OCI-LY7 (cell line): ENCODE results near the gene PORCN. TPM values are rescaled to one million over a fixed set of nuclear protein-coding genes. Genes with fewer than 3 reads are reported as not detected.

Experiments used
- BruUV-seq: library from RNA; stranded (reverse); fragments of 400-500 nt; replicated peaks from 2 replicates; lab custom pipeline; 2021; lab: Mats Ljungman, UMichigan
- CTCF ChIA-PET: fragments of 300-600 bp; sonication (Branson Sonifier 250); formaldehyde crosslinking; loops from one replicate; lab custom pipeline; 2022; ENCODE audit warnings: antibody characterized with exemption; ENCODE audit not compliant: unreplicated experiment; lab: Charles Lee
- POLR2A ChIA-PET: fragments of 300-600 bp; sonication (Branson Sonifier 250); formaldehyde crosslinking; loops from one replicate; lab custom pipeline; 2022; ENCODE audit warnings: antibody characterized with exemption; lab: Charles Lee
- DNase-seq: peaks from one replicate; pipeline ENCODE4 v3.0.0-alpha.2; 2015; ENCODE audit warnings: low spot score
- H2AFZ ChIP-seq: fragments of 200-600 bp; sonication (generic), shearing (Covaris generic); 2 replicates; pipeline ENCODE4 v1.6.1; 2014; ENCODE audit warnings: mild to moderate bottlenecking, antibody characterized with exemption, low read length, moderate library complexity
- H3K27ac ChIP-seq: fragments of 200-600 bp; sonication (generic); 2 replicates; pipeline ENCODE4 v1.5.1; 2014; ENCODE audit warnings: mixed run types, low read depth, mild to moderate bottlenecking, moderate library complexity, low read length, inconsistent platforms; ENCODE audit not compliant: poor library complexity, severe bottlenecking
- H3K36me3 ChIP-seq: fragments of 200-600 bp; sonication (generic); 2 replicates; pipeline ENCODE4 v1.6.1; 2014; ENCODE audit warnings: mild to moderate bottlenecking, antibody characterized with exemption, low read length, moderate library complexity, mixed read lengths; ENCODE audit not compliant: insufficient read depth
- H3K4me1 ChIP-seq: fragments of 200-600 bp; sonication (generic); 2 replicates; pipeline ENCODE4 v1.5.1; 2014; ENCODE audit warnings: mild to moderate bottlenecking, low read length; ENCODE audit not compliant: insufficient read depth, poor library complexity, severe bottlenecking
- H3K4me2 ChIP-seq: fragments of 200-600 bp; sonication (generic); 2 replicates; pipeline ENCODE4 v1.6.1; 2014; ENCODE audit warnings: mild to moderate bottlenecking, low read length
- H3K4me3 ChIP-seq: fragments of 200-600 bp; sonication (generic); 2 replicates; pipeline ENCODE4 v1.5.1; 2014; ENCODE audit warnings: mild to moderate bottlenecking, low read depth, low read length; ENCODE audit not compliant: poor library complexity, severe bottlenecking
- H3K79me2 ChIP-seq: fragments of 200-600 bp; sonication (generic); 2 replicates; pipeline ENCODE4 v1.6.1; 2016; ENCODE audit warnings: low read depth, mild to moderate bottlenecking, low read length, moderate library complexity, mixed read lengths; ENCODE audit not compliant: insufficient read depth
- H3K9me2 ChIP-seq: fragments of 200-600 bp; sonication (generic); 2 replicates; pipeline ENCODE4 v1.6.1; 2016; ENCODE audit warnings: mild to moderate bottlenecking, low read length, mixed read lengths; ENCODE audit not compliant: insufficient read depth
- H3K9me3 ChIP-seq: fragments of 200-600 bp; sonication (generic); 2 replicates; pipeline ENCODE4 v1.6.1; 2014; ENCODE audit warnings: mild to moderate bottlenecking, mixed run types, low read length, mixed read lengths
- H4K20me1 ChIP-seq: fragments of 200-600 bp; sonication (generic); 2 replicates; pipeline ENCODE4 v1.6.1; 2014; ENCODE audit warnings: mild to moderate bottlenecking, antibody characterized with exemption, low read length, moderate library complexity, mixed read lengths; ENCODE audit not compliant: insufficient read depth
- EZH2phosphoT487 ChIP-seq: fragments of 200-600 bp; sonication (generic); IDR thresholded peaks from 2 replicates; pipeline ENCODE4 v1.6.1; 2018; ENCODE audit warnings: low read depth, borderline replicate concordance, mild to moderate bottlenecking, mixed run types, antibody characterized with exemption, low read length, moderate library complexity, mixed read lengths
- intact Hi-C: fragments of 100-400 bp; cut with micrococcal nuclease; formaldehyde crosslinking; loops from one replicate; pipeline ENCODE4 v1.10.0; 2022; ENCODE audit not compliant: unreplicated experiment
- total RNA-seq, 2 experiments: library from RNA; depleted of rRNA in 1 of 2; stranded (reverse); fragments of >200 nt in 1 of 2; shearing (Covaris generic) in 1 of 2; gene quantifications; 2 replicates each; pipeline ENCODE4 v1.2.3, GENCODE V29; 2014 to 2022
- TF ChIP-seq, protein P1 (sequence below): fragments of 200-600 bp; sonication (generic); conservative IDR thresholded peaks from 2 replicates; pipeline ENCODE4 v1.5.1; 2014; ENCODE audit warnings: mild to moderate bottlenecking, antibody characterized with exemption, low read length, moderate library complexity, mixed read lengths

Gene PORCN
- total RNA-seq, 2 experiments from 2014 or later = 8.4 to 11.3 TPM

DNA sequence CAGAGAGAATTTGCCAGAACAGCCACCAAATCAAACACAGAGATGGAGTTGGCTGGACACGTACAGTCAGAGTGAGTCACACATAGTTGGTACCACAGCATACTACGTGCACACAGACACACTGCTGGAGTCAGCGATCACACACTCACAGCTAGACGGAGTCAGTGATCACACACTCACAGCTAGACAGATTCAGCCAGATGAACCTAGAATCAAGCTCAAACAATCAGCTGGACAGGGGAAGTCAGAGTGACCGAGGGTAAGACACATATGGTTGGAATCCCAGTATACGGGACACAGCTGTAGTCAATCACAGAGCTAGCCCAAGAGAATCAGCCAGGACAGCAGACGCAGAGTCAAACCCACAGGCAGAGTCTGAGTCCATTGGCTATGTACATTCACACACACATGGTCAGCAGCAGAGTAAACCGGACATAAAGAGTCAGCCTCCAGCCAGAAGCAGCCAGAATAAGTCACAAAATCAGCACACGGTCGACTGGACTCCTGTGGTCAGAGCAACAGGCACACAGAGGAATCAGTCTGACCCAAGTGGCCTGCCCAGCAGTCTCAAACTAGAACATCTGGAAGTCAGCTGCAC is 43.4 kb upstream of the PORCN start:
- POLR2A ChIA-PET = no interaction called here
- Histone ChIP-seq H3K27ac (no peak overlapping the region), H3K9me2 (no peaks in the 10 kb centered on the region), H2AFZ (no peak overlapping the region), H3K4me2 (no peak overlapping the region), H3K9me3 (no peaks in the 10 kb centered on the region), H3K36me3 (peaks cover 55% of the 10 kb centered on the region), H4K20me1 (no peaks in the 10 kb centered on the region), H3K4me3 (no peak overlapping the region), H3K79me2 (peaks cover 15% of the 10 kb centered on the region), H3K4me1 (peaks cover 16% of the 10 kb centered on the region)
- TF ChIP-seq, protein P1, sequence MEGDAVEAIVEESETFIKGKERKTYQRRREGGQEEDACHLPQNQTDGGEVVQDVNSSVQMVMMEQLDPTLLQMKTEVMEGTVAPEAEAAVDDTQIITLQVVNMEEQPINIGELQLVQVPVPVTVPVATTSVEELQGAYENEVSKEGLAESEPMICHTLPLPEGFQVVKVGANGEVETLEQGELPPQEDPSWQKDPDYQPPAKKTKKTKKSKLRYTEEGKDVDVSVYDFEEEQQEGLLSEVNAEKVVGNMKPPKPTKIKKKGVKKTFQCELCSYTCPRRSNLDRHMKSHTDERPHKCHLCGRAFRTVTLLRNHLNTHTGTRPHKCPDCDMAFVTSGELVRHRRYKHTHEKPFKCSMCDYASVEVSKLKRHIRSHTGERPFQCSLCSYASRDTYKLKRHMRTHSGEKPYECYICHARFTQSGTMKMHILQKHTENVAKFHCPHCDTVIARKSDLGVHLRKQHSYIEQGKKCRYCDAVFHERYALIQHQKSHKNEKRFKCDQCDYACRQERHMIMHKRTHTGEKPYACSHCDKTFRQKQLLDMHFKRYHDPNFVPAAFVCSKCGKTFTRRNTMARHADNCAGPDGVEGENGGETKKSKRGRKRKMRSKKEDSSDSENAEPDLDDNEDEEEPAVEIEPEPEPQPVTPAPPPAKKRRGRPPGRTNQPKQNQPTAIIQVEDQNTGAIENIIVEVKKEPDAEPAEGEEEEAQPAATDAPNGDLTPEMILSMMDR = no peak
- BruUV-seq = no TSS peak
- intact Hi-C loops = loop anchor here (5.0 kb wide), 1 partner anchor 72 kb away; the partner anchor contains the start of gene TBC1D25
- CTCF ChIA-PET = no interaction called here
- no peak for DNase-seq

DNA sequence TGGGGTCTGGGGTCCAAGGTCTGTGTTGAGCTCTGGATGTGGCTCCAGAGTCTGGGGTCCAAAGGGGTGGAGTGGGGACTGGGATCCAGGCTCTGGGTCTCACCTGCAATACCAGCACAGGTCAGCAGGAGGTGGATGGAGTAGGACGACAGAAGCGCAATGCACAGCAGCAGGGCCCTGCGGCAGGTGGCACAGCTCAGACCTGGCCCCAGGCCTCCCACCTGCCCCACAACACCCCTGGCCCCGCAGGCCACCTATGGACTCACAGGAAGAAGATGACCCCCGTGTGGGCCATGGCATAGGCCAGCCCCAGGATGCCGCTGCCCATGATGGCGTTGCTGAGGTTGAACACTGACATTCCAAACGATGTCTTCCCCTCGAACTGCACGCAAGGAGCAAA is 42.1 kb upstream of the PORCN start:
- Histone ChIP-seq H2AFZ (no peak overlapping the region), H3K9me3 (no peaks in the 10 kb centered on the region), H3K4me1 (peaks cover 16% of the 10 kb centered on the region), H3K4me3 (no peak overlapping the region), H3K9me2 (no peaks in the 10 kb centered on the region), H4K20me1 (no peaks in the 10 kb centered on the region), H3K36me3 (peaks cover 44% of the 10 kb centered on the region), H3K4me2 (no peak overlapping the region), H3K27ac (no peak overlapping the region), H3K79me2 (peaks cover 15% of the 10 kb centered on the region)
- CTCF ChIA-PET = no interaction called here
- TF ChIP-seq, protein P1 = peak; percentile 55
- TF ChIP-seq EZH2phosphoT487 = no peak
- POLR2A ChIA-PET = no interaction called here
- no peak for DNase-seq
- BruUV-seq = no TSS peak
- intact Hi-C loops = loop anchor here (5.0 kb wide), 1 partner anchor 71 kb away; the partner anchor contains the start of gene TBC1D25

DNA sequence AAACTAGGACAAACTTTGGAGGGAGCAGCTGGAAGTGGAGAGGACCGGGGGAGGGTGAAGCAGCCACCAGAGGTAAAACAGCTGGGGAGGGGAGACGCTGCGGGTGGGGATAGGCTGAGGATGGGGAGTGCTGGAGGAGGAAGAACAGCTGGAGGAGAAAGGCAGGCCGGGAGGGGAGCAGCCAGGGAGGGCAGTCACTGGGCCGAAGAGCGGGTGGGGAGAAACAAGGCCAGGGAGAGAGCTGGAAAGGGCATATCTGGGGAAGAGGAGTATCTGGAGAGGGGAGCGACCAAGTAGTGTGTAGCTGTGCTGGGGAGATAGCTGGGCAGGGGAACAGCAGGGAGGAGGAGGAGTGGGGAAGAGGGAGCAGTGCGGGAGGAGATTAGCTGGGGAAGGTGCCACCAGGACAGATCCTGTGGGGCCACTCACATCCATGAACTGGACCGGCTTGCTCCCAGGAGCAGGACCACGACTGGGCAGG is 41.5 kb upstream of the PORCN start:
- Histone ChIP-seq H3K4me1 (peaks cover 16% of the 10 kb centered on the region), H3K9me2 (no peaks in the 10 kb centered on the region), H3K9me3 (no peaks in the 10 kb centered on the region), H2AFZ (no peak overlapping the region), H4K20me1 (no peaks in the 10 kb centered on the region), H3K4me3 (peak overlapping the region; percentile 94), H3K79me2 (peaks cover 15% of the 10 kb centered on the region), H3K27ac (peak overlapping the region; percentile 64), H3K36me3 (peaks cover 38% of the 10 kb centered on the region), H3K4me2 (peak overlapping the region; percentile 88)
- BruUV-seq = no TSS peak
- ChIA-PET CTCF (interaction anchor here (1.0 kb wide), 1 partner anchor 72 kb away, joined by 4 read pairs; the partner anchor contains the start of gene TBC1D25), POLR2A (no interaction called here)
- TF ChIP-seq, protein P1 = no peak
- no peak for TF ChIP-seq EZH2phosphoT487
- DNase-seq = no peak
- intact Hi-C loops = loop anchor here (5.0 kb wide), 1 partner anchor 70 kb away; the partner anchor contains the start of gene TBC1D25
